GM12891 (cell line): ENCODE measurements around the gene HPCAL4.

Experiments used
- DNase-seq: peaks from one replicate; pipeline ENCODE4 v3.0.0; 2011; ENCODE audit warnings: low spot score; ENCODE audit not compliant: insufficient read length
- FAIRE-seq: peaks from 2 replicates; lab custom pipeline; 2011; peaks lifted over from hg19 to GRCh38; lab: Jason Lieb, UNC
- PAX5 ChIP-seq: IDR thresholded peaks from 2 replicates; pipeline ENCODE4 v1.6.1; 2011; ENCODE audit warnings: low read length, moderate library complexity, mild to moderate bottlenecking; ENCODE audit not compliant: insufficient read depth, severe bottlenecking
- POLR2A ChIP-seq: IDR thresholded peaks from 2 replicates; pipeline ENCODE4 v1.6.1; 2011; ENCODE audit warnings: low read depth, low read length, control low read depth
- POLR2AphosphoS5 ChIP-seq: IDR thresholded peaks from 2 replicates; pipeline ENCODE4 v1.6.1; 2011; ENCODE audit warnings: low read depth, low read length, control low read depth
- POU2F2 ChIP-seq: IDR thresholded peaks from 2 replicates; pipeline ENCODE4 v1.6.1; 2011; ENCODE audit warnings: low read depth, mild to moderate bottlenecking, control low read depth, low read length, moderate library complexity
- SPI1 ChIP-seq: IDR thresholded peaks from 2 replicates; pipeline ENCODE4 v1.6.1; 2011; ENCODE audit warnings: low read depth, low read length, control low read depth
- TAF1 ChIP-seq: IDR thresholded peaks from 2 replicates; pipeline ENCODE4 v1.6.1; 2011; ENCODE audit warnings: low read depth, low read length, control low read depth

HPCAL4 gene

DNA sequence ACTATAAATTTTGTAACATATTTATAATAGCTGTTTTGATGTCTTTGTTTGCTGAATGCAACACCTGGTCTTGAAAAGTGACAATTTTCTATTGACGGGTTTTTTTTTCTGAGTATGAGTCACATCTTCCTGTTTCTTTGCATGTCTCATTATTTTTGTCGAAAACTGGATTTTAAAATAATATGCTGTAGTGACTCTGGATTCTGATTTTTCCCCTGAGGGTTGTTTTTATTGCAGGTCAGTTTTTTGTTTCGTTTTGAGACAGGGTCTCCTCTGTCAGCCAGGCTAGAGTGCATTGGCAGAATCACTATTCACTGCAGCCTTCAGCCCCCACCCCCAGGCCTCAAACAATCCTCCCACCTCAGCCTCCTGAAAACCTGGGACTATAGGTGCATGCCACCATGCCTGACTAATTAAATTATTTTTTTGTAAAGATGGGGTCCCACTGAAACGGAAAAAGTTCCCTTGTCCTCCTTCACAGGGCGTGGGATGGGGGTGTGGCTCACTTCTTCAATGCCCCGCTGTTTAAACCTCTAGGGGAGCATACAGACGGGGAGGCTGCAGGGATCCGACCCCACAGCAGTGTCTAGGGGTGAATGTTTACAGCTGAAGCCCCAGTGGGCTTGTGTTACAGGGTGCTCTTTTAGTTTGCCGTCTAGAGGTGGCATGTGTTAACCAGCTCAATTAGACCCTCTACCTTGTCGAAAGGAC lies 36.1 kb upstream of the HPCAL4 start:
- TF ChIP-seq POU2F2 (no peak), PAX5 (no peak), POLR2A (no peak), POLR2AphosphoS5 (no peak), TAF1 (no peak), SPI1 (no peak)
- DNase-seq = no peak
- peak; percentile 9 for FAIRE-seq

DNA sequence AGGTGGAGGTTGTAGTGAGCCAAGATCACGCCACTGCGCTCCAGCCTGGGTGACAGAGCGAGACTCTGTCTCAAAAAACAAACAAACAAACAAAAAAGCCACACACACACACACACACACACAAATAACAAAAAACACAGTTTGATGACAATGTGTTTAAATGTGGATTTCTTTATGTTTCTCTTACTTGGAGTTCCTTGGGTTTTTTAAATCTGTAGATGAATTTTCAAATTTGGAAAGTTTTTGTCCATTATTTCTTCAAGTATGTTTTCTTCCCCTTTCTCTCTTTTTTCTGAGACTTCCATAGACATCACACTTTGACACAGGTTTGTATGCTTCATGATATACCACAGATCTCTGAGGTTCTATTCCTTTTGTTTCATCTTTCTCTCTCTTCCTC lies 35.4 kb upstream of the HPCAL4 start:
- TF ChIP-seq TAF1 (no peak), SPI1 (no peak), POLR2A (no peak), POU2F2 (no peak), PAX5 (no peak), POLR2AphosphoS5 (no peak)
- no peak for FAIRE-seq
- no peak for DNase-seq

DNA sequence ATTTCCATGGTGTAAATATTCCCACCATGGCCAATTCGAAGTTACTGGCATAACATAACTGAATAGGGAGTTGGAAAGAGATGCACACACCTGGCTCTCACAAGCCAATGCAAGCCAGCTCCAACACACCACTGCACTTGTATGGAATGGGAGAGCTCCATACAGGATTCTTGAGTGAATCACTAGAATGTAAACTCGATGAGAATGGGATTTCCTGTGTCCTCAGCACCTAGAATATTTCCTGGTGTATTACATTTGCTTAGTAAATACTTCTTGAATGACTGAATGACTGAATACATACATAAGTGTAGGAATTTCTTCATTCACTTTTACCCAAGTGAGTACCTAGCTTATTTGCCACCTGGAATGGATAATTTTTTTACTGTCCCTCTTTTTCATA lies 31.3 kb upstream of the HPCAL4 start:
- DNase-seq = no peak
- no peak for FAIRE-seq
- TF ChIP-seq PAX5 (no peak), POU2F2 (no peak), TAF1 (no peak), SPI1 (no peak), POLR2AphosphoS5 (no peak), POLR2A (no peak)

GRCh38 chr1:39721664-39722063 lies 30.4 kb upstream of the HPCAL4 start:
- FAIRE-seq (no peak), DNase-seq (no peak)
- no peak for TF ChIP-seq SPI1
- TF ChIP-seq POU2F2 = no peak
- TF ChIP-seq POLR2AphosphoS5 = no peak
- no peak for TF ChIP-seq TAF1
- no peak for TF ChIP-seq PAX5
- no peak for TF ChIP-seq POLR2A

DNA sequence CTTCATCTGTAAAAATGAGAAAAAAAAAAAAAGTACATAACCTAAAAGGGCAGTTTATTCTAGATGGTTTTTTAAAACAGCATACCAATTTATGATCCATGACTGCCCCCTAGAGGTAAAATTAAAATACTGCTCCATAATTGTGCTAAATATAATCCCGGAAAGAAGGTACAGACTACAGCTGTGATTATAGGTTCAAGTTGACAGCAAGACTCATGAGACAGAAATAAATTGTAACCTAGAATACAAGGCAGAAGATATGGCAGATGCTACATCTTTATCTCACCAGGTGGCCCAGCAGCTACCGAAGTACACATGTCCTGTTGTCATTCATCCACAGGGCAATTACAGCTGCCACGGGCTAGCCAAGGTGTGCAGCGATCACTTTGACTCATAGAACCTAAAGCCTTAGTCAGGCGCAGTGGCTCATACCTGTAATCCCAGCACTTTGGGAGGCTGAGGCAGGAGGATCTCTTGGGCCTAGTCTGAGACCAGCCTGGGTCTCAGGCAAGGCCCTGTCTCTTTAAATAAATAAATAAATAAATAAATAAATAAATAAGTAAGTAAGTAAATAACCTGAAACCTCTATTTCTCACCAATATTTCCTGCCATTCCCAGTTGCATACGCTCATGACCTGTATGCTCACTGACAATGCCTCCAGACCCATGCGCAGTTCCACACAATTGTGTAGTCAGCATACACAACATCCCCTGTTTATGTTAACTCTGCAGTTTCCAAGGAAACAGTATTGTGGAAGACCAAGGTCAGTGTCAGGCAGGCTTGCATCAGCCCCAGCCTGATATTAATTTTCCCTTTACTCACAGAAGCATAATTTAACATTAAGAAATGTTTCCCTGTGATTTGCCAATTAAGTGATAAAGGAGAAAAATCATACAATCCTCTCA lies 29.1 kb upstream of the HPCAL4 start:
- DNase-seq = no peak
- peak; percentile 66 for FAIRE-seq
- no peak for TF ChIP-seq POU2F2
- no peak for TF ChIP-seq SPI1
- no peak for TF ChIP-seq TAF1
- TF ChIP-seq POLR2A = no peak
- no peak for TF ChIP-seq POLR2AphosphoS5
- no peak for TF ChIP-seq PAX5

DNA sequence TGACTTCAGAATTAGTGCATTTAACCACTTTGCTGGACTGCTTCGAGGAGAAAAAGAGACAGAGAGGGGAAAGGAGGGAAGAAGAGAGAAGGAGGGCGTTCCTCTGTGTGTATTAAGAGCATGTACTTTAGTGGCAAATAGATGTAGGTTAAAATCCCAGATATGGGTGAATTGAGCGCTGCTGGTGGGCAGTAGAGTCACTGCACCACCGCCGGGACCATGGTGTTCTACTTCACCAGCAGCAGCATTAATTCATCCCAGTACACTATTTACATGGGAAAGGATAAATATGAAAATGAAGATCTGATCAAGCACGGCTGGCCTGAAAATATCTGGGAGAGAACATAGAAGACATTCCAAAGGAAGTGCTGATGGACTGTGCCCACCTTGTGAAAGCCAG lies 26.6 kb upstream of the HPCAL4 start:
- DNase-seq (no peak), FAIRE-seq (no peak)
- no peak for TF ChIP-seq POLR2A
- no peak for TF ChIP-seq TAF1
- no peak for TF ChIP-seq PAX5
- no peak for TF ChIP-seq SPI1
- no peak for TF ChIP-seq POU2F2
- no peak for TF ChIP-seq POLR2AphosphoS5

GRCh38 chr1:39713557-39713956 lies 22.3 kb upstream of the HPCAL4 start:
- DNase-seq (no peak), FAIRE-seq (no peak)
- TF ChIP-seq POU2F2 (no peak), POLR2AphosphoS5 (no peak), SPI1 (no peak), PAX5 (no peak), TAF1 (no peak), POLR2A (no peak)

- DNase-seq = no peak
- no peak for FAIRE-seq
- TF ChIP-seq SPI1 (no peak), POLR2AphosphoS5 (no peak), TAF1 (no peak), POU2F2 (no peak), POLR2A (no peak), PAX5 (no peak)
These were observed 20.7 kb upstream of the HPCAL4 start for GRCh38 chr1:39711966-39712340.

- TF ChIP-seq POLR2A = no peak
- TF ChIP-seq POU2F2 = no peak
- TF ChIP-seq PAX5 = no peak
- TF ChIP-seq TAF1 = no peak
- no peak for TF ChIP-seq SPI1
- TF ChIP-seq POLR2AphosphoS5 = no peak
- DNase-seq = no peak
- FAIRE-seq = no peak
These were observed 20.1 kb upstream of the HPCAL4 start for GRCh38 chr1:39711104-39711965.
